Stimulated activated CD4-positive, alpha-beta T cell treated with anti-CD3 and anti-CD28 coated beads, Interleukin-1b, Interleukin-23, amount 100 ng/mL, for 48 hours (primary cell): Measurements from ENCODE around the gene TRPV4.

Experiments
- DNase-seq: peaks from one replicate; pipeline ENCODE4 v3.0.0-alpha.2; 2020

Gene TRPV4

GRCh38 chr12:109760930-109761921 lies 72.0 kb downstream of the TRPV4 start:
- no peak for DNase-seq

GRCh38 chr12:109760031-109760929 lies 72.9 kb downstream of the TRPV4 start:
- DNase-seq, result no peak

GRCh38 chr12:109759595-109759994 lies 73.6 kb downstream of the TRPV4 start:
- no peak for DNase-seq

GRCh38 chr12:109758426-109759420 lies 74.5 kb downstream of the TRPV4 start:
- no peak for DNase-seq

- DNase-seq, result no peak
These were observed 75.4 kb downstream of the TRPV4 start for GRCh38 chr12:109757671-109758265.

GRCh38 chr12:109756457-109756856 lies 76.7 kb downstream of the TRPV4 start:
- no peak for DNase-seq

GRCh38 chr12:109753959-109754358 lies 79.2 kb downstream of the TRPV4 start:
- no peak for DNase-seq

GRCh38 chr12:109753054-109753401 lies 80.2 kb downstream of the TRPV4 start:
- DNase-seq, result no peak

GRCh38 chr12:109752117-109753053 lies 80.8 kb downstream of the TRPV4 start:
- DNase-seq, result no peak

- no peak for DNase-seq
These were observed 87.9 kb downstream of the TRPV4 start for GRCh38 chr12:109744986-109745942.

- DNase-seq, result no peak
These were observed 89.2 kb downstream of the TRPV4 start for GRCh38 chr12:109744026-109744425.

- DNase-seq, result no peak
These were observed 89.9 kb downstream of the TRPV4 start for GRCh38 chr12:109743076-109743910.

GRCh38 chr12:109741970-109742703 lies 91.1 kb downstream of the TRPV4 start:
- DNase-seq, result no peak

- DNase-seq, result no peak
These were observed 91.8 kb downstream of the TRPV4 start for GRCh38 chr12:109741286-109741969.

GRCh38 chr12:109740694-109741245 lies 92.4 kb downstream of the TRPV4 start:
- no peak for DNase-seq

GRCh38 chr12:109739747-109740693 lies 93.2 kb downstream of the TRPV4 start:
- no peak for DNase-seq
